Superior temporal gyrus (tissue), 1 donor: ENCODE measurements around the gene SND1.

ENCODE experiments used
- DNase-seq: peaks from one replicate; pipeline ENCODE4 v3.0.0-alpha.2; 2016; ENCODE audit errors: extremely low spot score

Gene SND1

DNA sequence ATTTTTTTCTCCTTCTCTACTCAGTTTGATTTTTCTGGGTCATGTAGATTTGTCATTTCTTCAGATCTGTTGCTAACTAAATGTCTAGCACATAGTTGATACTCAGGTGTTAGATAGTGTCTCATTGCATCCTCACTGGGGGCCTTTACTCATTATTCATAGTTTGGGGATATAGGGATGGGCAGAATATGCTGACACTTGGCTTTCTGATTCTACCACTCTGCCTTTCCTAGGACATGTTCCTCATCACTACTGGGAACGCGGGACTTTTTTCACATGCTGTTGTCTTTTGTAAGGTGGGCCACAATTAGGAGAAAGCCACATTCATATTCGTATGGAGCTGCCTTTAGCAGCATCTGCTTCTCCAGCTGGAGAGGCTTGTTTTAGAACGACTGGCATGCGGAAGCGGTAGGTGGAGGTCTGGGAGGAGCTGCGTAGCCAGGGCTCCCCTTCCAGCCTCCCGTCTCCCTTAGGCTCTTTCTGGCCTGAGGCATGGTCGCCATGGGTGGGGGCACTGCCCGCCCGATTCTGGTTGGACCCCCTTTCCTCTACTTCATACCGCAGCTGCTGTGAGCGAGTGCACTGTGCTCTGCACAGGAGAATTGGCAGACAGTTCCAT lies 78.8 kb downstream of the SND1 start:
- no peak for DNase-seq

DNA sequence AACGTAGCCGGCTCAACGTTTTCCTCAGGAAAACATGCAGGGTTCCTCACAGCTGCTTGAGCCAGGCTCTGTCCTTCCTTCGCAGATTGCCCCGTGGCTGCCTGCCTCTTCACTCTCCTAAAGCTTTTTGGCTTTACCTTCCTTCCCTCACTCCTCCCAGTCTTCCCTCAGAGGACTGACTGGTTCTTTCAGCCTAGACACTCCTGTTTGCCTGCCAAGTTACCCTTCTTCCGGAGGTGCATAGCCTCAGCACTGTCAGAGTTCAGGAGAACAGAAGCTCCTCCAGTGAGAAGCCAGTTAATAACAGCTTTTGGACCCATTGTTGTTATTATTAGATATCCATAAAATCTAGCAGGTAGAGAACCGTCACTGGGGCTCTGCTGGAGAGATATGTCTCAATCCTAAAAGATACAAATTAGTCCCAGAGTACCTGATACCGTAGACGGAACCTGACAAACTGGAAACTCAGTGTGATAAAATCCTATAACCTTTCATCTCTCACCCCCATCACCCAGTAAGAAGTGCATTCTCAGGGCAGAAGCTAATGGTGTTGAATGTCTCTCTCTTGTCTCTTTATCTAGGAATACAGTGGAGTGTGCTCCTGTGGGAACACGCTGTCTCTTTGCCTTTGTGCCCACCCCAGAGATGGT lies 79.6 kb downstream of the SND1 start:
- no peak for DNase-seq

DNA sequence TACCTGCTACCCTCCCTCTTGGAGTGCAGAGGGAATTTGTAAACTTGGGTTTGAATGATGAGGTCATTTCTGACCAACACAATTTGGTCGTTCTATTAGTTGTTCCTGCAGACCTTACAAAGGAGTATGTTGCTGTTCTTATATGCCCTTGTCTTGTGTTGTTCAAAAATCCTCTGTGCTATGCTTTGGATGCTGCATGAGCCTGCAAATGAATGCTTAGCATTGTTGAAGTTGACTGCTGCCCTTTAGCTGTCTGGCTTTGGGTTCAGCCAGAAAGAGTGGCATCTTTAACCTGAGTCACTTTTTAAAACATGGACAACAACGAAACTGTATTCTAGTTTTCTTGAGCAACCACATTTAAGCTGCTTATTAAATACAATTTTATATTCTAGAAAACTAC lies 80.3 kb downstream of the SND1 start:
- DNase-seq: no peak

DNA sequence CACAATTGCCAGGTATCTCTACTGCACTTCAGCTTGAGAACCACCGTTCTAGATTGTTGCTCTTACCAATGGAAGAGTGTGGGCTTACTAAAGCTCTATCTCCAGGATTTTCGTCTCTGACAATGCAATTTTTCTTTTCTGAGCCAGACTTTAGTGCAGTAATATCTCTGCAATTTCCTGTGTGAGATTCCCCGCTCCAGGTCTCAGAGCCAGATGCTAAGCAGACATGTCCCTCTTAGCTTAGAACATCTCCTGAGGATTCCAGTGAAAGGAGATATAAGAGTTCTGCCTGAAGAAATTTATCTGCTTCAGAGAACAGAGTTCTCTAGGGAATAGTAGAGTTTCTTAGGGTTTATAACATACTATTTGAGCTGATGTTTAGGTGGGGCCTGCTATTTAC lies 82.0 kb downstream of the SND1 start:
- no peak for DNase-seq

DNA sequence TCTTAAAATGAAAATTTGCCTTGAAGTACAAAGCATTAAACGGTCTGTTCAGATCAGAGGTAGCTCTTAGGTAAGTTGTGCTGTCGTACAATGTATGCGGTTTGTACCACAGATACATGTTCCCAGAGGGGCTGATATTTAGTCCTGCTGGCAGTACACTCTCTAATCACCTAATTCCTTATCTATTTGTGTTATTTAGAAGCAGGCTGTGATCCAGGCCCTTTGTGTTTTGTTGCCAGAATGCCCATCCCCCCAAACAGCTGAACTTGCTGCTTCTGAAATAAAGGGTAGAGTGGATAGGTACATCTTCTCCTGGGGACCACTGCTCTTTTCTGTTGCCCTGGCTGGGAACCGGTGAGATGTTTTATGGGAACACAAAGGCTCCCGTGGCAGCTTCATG lies 84.5 kb downstream of the SND1 start:
- no peak for DNase-seq

DNA sequence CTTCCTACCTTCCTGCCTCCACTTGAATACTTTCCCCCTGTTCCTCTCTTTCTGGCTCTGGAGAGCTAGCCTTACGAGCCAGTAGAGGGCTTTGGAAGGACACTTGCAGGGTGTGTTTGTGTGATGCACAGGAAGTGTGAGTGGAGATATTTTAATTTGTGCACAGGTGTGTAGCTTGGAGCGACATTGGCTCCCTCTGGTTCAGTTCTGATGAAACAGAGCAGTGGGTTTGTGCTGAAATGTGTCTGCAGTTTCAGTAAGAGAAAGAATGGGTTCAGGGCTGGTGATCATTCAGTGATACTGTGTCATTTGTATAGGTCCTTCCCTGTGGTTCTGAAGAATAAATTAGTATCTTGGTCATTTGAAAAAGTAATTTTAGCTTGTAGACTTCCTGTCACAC lies 86.9 kb downstream of the SND1 start:
- no peak for DNase-seq

DNA sequence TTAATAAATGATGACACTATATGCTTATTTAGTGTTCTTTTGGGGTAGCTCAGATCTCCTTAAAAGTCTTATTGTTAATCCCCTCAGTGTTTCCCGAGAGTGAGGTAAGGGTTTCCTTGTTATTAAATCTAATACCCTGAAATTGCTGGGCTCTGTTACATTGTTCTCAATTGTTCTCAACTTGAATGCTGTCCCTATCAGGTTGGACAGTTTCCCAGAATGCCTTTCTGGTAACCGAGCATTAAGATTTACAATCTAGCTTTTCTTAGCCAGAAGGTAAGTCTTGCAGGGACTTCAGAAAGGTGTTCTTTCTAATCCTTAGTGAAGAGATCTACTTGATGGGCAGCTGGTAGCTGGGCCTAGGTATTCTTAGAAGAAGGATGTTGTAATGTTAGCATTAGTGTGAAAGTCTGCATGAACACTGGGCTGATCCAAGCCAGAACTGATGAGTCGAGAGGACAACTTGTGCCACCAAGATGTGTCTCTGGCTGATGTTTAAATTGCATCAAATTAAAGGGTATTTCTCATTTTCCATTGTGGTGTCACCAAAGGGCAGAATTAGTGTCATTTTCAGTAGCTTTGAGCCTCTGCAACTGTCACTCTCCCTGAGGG lies 89.9 kb downstream of the SND1 start:
- DNase-seq: no peak

DNA sequence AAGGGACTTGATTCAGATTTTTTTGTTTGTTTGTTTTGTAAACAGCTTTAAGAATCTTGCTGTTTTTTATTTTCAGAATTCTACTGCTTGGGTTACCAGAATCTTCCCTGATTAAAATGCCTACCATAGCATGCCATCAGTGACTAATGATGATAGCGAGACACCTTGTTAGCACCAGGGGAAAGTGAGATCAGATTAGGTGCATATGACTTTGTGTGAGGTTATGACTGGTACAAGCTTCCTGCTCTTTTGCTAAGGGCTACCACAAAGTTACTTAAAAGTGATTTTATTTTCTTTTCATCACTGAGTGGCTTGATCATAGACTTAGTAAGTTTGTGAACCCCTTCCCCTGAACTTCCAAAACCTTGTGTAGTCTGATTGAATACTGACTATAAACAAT lies 93.5 kb downstream of the SND1 start:
- DNase-seq: no peak

DNA sequence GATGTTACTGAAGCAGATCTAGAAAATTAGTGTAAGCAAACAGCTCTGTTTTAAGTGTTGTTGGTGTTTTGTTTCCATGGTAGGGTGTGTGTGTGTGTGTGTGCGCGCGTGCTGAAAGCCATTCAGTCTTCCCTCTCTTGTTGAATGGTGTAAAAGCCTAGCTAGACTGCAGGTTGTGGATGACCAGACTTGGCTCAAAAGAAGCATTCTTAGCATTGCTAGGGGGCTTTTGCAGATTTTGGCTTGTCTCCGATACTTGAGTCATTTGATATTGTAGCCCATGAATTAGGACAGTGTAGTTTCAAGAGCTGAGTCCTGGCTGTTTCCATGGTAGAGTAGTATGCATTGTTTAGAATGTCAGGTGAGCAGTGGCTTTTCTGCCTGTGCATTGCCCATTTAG lies 99.1 kb downstream of the SND1 start:
- DNase-seq: no peak

DNA sequence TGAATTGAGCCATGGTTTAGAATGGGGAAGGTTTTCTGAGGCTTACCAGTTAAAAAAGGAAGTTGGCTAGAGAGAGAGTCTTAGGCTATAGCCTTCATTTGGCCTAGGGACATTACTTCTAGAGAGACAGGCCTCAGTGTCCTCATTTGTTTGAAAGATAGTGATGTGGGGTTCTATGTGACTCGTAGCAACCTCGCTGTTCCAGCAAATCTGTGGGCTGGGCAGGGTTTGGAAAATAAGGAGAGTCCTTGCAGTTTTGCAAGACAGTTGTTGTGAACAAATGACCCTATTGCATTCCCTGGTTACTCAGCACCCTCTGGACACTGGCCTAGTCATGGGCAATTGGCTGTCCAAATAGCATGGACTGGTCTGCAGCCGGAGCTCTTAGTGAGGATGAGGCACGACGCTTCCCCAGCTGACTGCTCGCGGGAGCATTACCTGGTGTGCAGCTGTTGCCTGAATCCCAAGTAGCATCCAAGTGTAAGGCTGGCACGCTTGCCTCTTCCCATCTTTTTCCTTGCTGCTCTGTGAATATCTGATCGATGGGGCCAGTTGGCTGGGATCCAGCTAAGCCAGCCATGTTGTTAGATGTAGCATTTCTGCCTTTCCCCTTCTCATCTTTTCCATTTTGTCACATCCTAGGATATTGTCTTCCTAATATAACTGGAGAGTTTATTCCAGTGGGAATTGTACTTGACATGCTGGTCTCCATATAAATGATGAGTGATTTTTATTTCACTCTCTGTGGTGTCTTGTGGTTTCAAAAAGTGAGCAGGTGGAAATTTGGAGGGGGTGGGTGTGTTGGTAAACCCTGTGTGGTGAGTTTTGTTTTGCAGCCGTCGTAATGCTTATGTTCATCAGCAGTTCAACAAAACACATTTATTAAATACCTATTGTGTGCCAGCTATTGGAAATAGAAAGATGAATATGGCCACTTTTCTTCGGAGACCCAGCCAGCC lies 99.8 kb downstream of the SND1 start:
- DNase-seq: no peak

DNA sequence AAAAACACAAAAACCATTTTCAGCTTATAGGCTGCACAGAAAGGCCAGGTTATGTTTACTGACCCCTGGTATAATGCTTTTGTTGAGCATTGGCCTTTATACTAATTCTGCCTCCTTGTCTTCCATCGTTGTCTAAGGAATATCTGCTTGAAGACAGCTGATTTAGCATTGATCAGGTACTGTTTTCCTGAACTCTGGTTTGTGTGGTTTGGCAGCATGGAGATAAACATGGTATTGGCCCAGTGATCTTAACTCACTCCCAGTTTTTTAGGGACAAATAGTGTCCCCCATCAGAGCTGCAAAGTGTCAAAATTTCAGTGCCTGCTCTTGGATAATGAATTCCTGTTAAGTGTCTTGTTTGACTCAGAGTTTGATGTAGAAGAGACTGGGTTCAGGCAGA lies 100.8 kb downstream of the SND1 start:
- no peak for DNase-seq

DNA sequence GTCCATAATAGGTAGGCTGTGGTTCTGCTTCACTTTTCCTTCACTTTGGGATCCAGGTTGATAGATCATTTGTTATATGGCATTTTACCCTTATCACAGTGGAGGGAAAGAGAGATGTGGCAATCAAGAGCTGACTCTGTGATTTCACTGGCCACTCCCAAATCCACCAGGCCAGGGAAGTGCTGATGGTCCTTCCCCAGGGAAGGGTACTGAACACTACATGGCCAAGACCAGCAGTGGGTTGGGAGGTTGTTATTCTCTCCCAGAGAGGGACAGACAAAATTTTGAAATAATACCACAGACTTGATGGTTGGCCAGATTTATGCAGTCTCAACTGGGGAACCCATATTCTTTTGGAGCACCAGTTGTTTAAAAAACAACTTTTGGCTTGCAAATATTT lies 102.5 kb downstream of the SND1 start:
- no peak for DNase-seq

DNA sequence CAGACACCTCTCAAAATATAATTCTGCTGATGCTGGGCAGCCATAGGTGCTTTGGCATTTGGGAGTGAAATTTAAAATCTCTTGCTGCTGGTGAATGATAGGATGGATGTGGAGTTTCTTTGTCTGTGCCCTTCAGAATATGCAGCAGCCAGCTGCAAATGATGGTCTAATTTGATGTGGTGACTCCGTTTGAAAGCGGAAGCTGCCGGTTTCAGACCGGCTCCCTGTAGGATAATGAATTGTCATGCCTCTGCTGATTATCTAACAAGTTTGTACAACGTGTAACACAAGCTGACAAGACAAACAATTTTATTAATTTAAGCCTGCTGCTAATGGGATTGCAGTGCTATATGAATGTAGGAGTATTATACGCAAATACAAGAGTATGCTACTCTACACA lies 103.5 kb downstream of the SND1 start:
- DNase-seq: no peak

DNA sequence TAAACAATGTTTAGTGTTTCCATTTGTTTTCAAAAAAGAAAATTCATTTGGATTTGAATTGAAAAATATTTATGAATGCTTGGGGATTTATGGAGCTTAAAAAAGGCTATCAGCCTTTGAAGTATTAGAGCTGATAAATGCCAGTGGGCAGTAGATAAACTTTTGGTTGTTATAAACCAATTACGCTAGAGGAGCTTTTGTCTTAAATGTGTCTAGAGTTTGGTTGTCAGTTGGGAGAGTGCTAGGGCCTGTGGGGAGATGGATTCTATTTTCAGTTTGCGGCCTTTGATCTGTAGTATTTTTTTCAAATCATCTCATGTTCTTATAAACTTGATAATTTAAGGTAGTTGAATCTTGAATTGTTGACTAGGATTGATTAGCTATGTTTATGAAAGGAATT lies 104.0 kb downstream of the SND1 start:
- no peak for DNase-seq

DNA sequence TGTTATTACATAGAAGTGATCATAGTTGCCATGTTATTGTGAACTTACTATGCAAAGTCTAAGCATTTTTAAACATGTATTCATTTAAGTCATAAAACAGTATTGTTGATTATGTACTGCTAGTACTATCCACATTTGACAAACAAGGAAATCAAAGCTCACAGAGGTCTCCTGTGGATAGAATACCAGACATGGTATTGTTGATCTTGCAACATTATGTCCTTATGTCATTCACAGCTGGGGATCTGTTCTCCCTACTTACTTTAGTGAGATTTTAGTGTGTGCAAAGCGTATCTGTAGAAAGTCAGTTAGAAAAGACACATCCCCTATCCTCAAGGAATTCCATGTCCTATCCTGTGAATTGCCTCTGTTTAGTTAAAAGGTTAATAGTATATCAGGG lies 106.1 kb downstream of the SND1 start:
- DNase-seq: no peak

DNA sequence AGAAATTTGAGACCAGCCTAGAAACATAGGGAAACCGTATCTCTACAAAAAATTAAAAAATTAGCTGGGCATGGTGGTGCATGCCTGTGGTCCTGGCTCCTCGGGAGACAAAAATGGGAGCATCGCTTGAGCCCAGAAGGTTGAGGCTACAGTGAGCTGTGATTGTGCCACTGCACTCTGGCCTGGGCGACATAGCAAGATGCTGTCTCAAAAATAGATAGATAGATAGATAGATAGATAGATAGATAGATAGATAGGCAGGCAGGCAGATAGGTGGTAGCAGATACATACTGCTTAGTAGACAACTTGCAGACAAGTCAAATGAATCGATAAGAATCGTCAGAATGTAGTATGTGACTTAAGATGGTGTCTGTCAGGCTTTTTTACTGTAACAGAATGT lies 106.9 kb downstream of the SND1 start:
- no peak for DNase-seq

DNA sequence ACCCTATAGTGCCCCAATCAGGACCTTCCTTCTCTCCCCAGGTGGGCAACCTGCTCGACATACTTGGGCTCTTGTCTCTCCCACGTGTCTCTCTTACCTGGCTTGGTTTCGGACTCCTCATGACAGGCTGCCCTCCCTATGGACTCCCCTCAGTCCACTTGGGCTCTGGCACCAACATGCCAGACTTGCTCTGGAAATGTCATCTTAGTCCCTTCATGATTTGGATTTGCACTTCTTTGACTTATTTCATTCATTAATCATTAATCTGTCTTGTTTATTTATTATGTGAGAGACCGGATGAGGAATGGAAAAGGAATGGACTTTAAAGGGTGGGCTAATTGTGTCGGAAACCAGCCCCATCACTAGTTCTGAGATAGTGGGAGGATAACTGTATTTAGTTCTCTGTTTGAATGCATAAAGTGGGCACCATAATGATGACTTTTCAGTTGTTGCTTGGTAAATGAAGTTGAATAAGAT lies 108.0 kb downstream of the SND1 start:
- DNase-seq: no peak

DNA sequence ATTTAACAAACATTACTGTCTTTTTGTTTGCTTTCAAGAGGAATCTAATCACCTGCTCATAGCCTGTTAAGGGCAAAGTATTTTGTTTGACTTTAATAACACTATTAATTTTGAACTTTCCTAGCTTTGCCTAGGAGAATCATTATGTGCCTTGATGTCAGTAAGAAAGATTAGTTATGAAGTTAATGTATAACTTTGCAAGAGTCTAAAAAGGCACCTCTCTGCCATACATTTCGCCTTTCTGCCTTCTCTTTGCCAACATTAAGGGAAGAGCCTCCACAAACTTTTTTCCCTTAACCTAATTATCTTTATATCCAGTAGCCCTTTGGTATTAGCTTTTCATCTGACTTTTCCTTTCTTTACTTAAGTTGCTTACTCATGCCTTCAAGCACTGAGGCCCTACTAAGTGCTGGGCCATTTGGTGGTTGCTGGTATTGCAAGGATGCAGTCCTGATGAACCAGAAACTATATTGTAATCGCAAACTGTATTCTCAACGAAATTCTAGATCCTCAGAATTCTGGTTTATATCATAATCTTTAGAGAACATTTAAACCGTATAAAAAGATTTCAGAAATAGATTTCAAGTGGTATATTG lies 108.5 kb downstream of the SND1 start:
- no peak for DNase-seq

DNA sequence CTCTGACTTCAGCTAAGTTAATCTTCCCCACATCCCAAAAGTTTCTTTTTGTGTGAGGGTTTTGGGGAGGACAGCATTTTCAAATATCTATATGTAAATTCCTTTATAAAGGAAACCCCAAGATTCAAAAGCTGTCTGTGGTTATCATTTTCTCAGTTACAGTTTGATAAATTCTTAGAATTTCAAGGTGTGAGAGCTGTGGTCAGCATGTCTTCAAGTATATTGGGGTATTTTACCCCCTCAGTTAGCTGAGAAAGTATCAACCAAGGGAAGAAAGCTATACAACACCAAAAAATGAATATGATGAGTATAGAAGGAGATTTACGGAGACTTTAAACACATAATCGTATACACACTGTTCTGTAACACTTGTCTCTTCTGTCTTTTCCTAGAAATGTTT lies 109.2 kb downstream of the SND1 start:
- no peak for DNase-seq

DNA sequence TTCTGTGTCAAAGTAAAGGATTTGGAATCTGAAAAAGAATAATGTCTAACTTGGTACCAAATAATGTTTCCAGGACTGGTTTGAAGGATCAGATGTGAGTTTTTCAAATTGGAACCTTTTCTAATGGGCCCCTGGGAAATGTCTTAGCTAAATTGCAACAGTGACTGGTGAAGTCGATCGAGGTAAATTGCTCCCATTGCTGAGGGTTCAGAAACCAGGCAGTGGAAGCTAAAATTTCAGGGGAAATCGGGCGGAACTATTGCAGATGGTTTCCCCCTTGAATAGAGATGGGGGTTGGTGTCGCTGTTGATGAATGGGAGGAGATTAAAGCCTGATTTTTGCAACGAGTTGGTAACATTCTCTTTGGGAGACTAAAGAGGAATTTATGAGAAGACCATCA lies 112.7 kb downstream of the SND1 start:
- DNase-seq: no peak

DNA sequence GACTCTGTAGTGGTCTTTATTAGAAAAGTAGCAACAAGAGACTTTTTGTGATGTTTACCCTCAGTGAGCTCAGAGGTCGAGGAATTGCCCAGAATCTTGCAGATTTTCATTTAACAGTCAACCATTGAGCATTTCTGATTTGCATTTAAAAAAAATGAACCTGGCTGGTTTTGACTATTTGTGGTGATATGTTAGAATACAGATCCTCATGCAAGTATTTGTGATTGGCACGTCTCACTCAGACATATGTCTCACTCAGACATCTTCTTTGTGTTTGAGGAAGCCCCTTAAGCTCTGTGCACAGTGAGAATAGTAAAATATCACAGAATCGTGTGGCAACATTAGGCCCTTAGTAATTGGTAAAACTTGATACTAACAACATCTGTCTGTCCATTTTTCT lies 113.2 kb downstream of the SND1 start:
- DNase-seq: no peak
